Anterior cingulate cortex (tissue), 58 donors: ENCODE measurements around the gene SDCBP2.
"Not testable (repeated sequence)": the region's sequence is repeated elsewhere in the genome, so short reads cannot be mapped to it uniquely, and the experiment has no call there.

ENCODE experiments used
- DNase-seq, 58 donors: peaks; one replicate each; lab custom pipeline; 2025; lab: John Stamatoyannopoulos, UW

Gene SDCBP2

GRCh38 chr20:1360094-1360846 is 31.3 kb upstream of the SDCBP2 start:
- no peak for DNase-seq

- no peak for DNase-seq
Observed at GRCh38 chr20:1357921-1358671, 29.2 kb upstream of the SDCBP2 start.

GRCh38 chr20:1353956-1354355 is 25.0 kb upstream of the SDCBP2 start:
- DNase-seq, result no peak

- DNase-seq, result no peak
Observed at GRCh38 chr20:1346315-1346969, 17.5 kb upstream of the SDCBP2 start.

- no peak for DNase-seq
Observed at GRCh38 chr20:1345756-1346093, 16.8 kb upstream of the SDCBP2 start.

- DNase-seq, result no peak
Observed at GRCh38 chr20:1345030-1345755, 16.3 kb upstream of the SDCBP2 start.

DNA sequence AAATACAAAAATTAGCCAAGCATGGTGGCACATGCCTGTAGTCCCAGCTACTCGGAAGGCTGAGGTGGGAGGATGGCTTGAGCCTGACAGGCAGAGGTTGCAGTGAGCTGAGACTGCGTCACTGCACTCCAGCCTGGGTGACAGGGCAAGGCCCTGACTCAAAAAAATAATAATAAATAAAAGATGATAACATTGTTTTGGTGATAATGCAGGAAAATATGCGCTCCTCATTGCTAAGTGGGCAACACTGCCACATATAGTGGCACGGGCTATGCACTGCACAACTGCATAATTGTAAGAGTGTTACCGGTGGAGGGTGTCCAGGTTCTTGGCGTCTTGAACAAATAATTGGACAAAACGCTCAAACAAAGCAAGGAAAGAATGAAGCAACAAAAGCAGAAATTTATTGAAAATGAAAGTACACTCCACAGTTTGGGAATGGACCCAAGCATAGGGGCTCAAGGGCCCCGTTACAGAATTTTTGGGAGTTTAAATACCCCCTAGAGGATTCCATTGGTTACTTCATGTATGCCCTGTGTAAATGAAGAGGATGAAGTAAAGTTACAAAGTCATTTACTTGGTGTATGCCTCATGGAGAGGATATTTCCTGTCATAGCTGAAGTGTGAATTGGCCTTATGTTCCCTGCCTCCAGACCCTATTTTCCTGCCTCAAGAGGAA is 14.6 kb upstream of the SDCBP2 start:
- not testable (repeated sequence) for DNase-seq

- DNase-seq, result peak in 20 of 58 donors; percentile 9 to 78 (median 37)
Observed at GRCh38 chr20:1341561-1342265, 12.8 kb upstream of the SDCBP2 start.

- no peak for DNase-seq
Observed at GRCh38 chr20:1338801-1339200, 9.9 kb upstream of the SDCBP2 start.

DNA sequence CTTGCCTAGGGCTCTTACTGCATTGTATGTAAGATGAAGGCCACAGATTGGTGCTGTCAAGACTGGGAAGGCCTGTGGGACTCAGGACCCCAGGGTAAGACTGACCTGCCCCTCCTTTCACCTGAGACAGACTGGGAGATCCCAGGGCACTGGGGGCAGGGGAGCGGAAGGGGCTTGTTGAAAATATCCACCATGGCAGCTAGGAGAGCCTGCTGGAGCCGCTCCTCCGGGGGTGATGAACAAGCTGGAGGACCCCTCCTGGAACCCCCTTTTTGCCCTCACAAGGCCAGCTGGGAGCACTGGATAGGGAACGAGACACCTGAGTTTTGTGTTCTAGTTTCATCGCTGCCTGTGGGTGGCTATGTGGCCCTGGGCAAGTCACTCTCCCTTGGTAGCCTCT is 9.2 kb upstream of the SDCBP2 start:
- no peak for DNase-seq

DNA sequence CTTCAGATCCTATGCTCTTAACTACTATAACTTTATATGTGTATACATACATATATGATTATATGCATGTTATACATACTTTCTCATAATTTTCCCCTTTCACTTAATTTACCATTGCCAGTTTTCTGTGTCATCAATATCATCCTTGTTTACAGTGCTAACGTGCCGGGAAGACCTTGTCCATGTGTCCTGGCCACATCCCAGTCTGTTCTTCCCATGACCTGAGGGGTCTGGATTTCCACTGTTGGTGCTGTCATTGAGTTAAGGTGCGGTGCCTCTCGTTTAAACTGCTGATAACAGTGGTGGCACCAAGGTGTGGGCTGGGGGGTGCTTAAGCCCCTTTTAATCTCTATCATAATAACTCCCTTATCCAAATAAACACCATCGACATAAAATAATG is 8.5 kb upstream of the SDCBP2 start:
- no peak for DNase-seq

DNA sequence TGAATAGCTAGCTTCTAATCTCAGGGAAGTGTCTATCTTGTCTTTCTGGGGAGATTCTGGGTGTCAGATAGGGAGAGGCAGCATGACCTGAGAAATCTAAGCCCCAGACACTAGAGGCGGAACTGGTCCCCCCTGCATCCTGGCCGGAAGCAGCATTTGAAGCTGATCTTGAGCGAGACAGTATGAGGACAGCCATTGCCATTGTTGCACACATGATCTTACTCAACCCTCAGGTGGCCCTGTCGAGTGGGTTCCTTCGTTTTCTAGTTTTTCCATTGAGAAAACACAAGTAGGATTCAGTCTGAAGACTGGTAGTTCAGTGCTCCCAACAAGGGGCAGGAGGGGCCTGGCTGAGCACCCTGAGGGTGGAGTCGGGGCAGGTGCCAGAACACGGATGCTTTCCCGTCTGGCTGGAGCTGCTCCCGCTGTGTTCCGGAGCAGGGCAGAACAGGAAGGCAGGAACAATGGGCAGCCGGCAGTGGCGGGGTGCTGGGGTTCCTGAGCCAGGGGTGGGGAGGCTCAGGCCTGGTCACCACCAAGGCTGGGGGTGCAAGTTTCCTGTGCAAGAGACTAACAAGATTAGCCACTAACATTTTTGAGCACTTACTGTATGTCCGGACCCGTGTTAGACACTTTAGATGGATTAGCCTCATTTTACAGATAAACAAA is 7.9 kb upstream of the SDCBP2 start:
- DNase-seq, result peak in 15 of 58 donors; percentile 9 to 55 (median 31)

DNA sequence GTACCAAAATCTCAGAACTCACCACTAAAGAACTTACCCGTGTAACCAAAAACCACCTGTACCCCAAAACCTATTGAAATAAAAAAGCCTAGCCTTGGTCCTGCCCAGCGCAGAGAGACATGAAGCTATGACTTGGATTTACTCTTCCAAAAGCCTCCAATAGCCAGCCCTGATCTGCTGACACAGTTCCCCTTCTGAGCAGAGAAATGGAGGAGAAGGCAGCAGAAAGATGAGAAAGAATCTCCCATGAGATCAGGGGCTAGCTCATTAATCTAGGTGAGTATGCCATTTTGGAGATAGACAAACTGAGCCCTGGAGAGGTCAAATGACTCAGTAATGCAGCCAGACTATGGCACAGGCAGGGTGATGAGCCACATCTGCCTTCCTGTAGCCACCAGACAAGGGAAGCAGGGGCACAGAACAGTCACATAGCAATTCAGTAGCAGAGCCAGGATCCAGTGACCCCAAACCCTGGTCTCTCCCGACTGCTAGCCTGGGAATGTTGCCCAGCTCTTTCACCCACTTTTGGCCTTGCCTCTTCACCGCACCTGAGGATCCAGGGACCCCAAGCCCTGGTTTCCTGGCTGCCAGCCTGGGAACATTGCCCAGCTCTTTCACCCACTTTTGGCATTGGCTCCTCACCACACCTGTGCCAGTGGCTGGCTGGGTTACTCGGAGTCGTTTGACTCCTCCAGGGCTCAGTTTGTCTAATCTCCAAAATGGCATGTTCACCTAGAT is 7.2 kb upstream of the SDCBP2 start:
- no peak for DNase-seq

GRCh38 chr20:1334761-1335160 is 5.8 kb upstream of the SDCBP2 start:
- DNase-seq, result no peak

- no peak for DNase-seq
Observed at GRCh38 chr20:1334370-1334731, 5.4 kb upstream of the SDCBP2 start.

GRCh38 chr20:1333462-1334369 is 4.8 kb upstream of the SDCBP2 start:
- no peak for DNase-seq

DNA sequence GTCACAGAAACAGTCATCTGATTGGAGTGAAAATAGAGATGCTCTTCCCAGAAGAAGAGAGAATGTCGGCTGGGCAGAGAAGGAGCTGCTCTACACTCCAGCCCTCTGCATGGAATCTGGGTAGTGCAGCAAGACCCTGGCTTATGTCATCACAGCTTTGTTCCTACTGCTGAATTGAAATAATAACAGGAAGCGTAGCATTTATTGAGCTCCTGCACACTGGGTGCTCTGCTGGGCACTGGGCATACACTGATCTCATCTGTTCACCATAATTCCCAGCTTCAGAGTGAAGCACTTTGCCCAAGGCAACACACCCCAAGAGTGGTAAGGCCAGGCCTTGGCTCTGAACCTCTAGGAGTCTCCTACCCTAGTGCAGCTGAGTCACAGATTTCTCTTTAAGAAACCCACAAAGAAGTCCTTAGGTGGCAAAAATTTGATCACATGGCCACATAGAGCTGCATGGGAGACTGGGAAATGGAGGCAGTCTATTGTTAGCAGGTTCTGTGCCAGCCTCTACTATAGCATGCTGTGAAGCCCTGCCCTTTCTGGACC is 3.9 kb upstream of the SDCBP2 start:
- DNase-seq, result no peak
